DOHH2 (cell line): Measurements from ENCODE around the gene NRF1.

Source experiments
- EZH2phosphoT487 ChIP-seq: fragments of 200-600 bp; sonication (generic); IDR thresholded peaks from 2 replicates; pipeline ENCODE4 v1.6.1; 2017; ENCODE audit warnings: borderline replicate concordance, mild to moderate bottlenecking, antibody characterized with exemption, low read length, moderate library complexity, mixed read lengths
- TF ChIP-seq, protein P1 (sequence below): fragments of 200-600 bp; sonication (generic); IDR thresholded peaks from one replicate; pipeline ENCODE4 v1.5.1; 2014; ENCODE audit warnings: antibody characterized with exemption, mild to moderate bottlenecking, low read depth, low read length; ENCODE audit not compliant: poor library complexity, severe bottlenecking

DNA sequence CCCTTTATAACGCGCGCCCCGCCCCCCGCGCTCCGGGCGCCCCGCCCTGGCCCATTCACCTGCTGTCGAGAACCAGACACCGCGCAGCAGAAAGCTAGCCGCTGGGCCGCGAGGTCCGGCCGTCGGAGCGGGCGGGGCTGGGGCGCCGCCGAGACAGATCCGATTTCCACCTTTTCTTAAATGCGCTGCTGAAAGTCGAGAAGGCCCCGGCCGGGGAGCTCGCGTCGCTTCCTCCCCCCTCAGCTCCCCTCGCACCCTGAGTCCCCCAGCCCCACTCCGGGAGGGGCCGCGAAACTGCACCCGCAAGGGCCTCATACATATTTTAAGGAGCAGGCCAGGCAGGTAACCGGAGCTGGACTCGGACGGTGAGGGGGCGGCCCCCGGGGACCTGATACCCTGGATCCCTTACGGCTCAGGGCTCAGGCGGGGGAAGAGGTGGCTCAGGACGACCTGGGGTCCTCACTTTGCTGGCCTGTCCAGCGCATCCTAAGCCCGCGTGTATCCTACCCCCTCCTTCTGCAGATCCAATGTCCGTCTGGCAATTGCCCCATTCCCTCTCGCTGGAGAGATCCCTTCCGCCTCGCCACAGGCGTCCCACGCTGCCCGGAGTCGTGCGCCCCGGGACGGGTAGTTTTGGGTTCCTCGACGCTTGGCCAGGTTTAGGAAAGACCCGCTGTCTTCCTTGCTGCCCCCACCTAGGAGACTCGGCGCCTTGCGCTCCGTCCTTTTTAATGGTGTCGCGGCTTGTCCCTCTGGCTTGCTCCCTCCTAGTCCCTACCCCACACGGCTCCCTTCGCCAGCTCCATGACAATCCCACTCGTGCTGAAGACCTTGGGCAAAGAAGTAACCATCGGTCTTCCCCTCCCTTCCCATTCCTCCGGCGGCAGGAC is 170.7 kb downstream of the NRF1 start:
- TF ChIP-seq, protein P1, sequence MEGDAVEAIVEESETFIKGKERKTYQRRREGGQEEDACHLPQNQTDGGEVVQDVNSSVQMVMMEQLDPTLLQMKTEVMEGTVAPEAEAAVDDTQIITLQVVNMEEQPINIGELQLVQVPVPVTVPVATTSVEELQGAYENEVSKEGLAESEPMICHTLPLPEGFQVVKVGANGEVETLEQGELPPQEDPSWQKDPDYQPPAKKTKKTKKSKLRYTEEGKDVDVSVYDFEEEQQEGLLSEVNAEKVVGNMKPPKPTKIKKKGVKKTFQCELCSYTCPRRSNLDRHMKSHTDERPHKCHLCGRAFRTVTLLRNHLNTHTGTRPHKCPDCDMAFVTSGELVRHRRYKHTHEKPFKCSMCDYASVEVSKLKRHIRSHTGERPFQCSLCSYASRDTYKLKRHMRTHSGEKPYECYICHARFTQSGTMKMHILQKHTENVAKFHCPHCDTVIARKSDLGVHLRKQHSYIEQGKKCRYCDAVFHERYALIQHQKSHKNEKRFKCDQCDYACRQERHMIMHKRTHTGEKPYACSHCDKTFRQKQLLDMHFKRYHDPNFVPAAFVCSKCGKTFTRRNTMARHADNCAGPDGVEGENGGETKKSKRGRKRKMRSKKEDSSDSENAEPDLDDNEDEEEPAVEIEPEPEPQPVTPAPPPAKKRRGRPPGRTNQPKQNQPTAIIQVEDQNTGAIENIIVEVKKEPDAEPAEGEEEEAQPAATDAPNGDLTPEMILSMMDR = no peak
- TF ChIP-seq EZH2phosphoT487 = no peak
